Measurements from ENCODE around the gene RASGEF1B. TPM values are rescaled to one million over a fixed set of nuclear protein-coding genes. Genes with fewer than 3 reads are reported as not detected.

Gene RASGEF1B
- total and polyA plus RNA-seq, 9 of the 15 experiments (the other 6 are each of a cell fraction or from before 2014, with no cell fraction given), result 0.04 to 0.57 (median 0.22) TPM

DNA sequence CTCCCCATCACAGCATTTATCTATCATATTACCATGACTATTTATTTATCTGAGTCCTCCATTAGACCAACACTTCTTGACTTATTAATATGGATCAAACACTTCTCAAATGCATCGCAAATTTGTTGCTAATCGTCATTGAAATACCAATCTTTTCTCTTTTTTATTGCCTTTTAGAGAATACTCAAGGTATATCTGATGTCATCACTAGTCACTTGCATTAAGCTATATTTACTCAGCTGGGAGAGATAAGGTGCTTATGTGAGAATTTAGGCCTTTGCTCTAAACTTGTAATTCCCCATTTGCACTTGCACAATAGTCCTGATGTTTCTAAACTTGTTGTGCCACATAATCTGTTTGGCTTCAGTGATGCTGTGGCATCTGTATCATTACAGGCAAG lies 95.0 kb downstream of the RASGEF1B start:
- H3K9me3 ChIP-seq (replicated peaks; ENCODE audit: control insufficient read depth, insufficient read depth, low read depth, low read length), result no peaks in the 10 kb centered on the region
- DNase-seq (ENCODE audit: extremely low read depth in 1 of 4, low spot score in 3 of 4), result no peak
- H3K4me2 ChIP-seq (ENCODE audit: insufficient read depth, low read length), result no peak overlapping the region
- H3K27me3 ChIP-seq (ENCODE audit: control insufficient read depth in 2 of 2, insufficient read depth in 2 of 2, low read length in 2 of 2), result no peaks in the 10 kb centered on the region
- H3K4me3 ChIP-seq, result no peak overlapping the region
- POLR2A ChIA-PET, result no interaction called here
- no peaks in the 10 kb centered on the region for H3K9me1 ChIP-seq (ENCODE audit: control insufficient read depth, insufficient read depth, low read length)
- no peaks in the 10 kb centered on the region for H3K36me3 ChIP-seq (ENCODE audit: control insufficient read depth, insufficient read depth, low read length)
- no peaks in the 10 kb centered on the region for H3K79me2 ChIP-seq (ENCODE audit: control insufficient read depth, insufficient read depth, low read length)
- CTCF ChIA-PET (ENCODE audit: low intra/inter-chr PET ratio), result no interaction called here
- no TSS peak for BruUV-seq (replicated peaks)
- no peak overlapping the region for H3K9ac ChIP-seq (ENCODE audit: insufficient read depth in 1 of 2, low read depth in 2 of 2, low read length in 2 of 2)
- no peak overlapping the region for H3K27ac ChIP-seq (ENCODE audit: extremely low read depth, low read depth, low read length)
- no peaks in the 10 kb centered on the region for H3K4me1 ChIP-seq (replicated peaks in 1 of 2; ENCODE audit: control insufficient read depth in 2 of 2, insufficient read depth in 2 of 2, low read length in 2 of 2)
- no peak for ATAC-seq
- TF ChIP-seq ZNF77 (CRISPR knock-in tag; IDR thresholded peaks at IDR 0.05) (no peak), FOXA3 (CRISPR knock-in tag; conservative IDR thresholded peaks at IDR 0.05 in 1 of 2, IDR thresholded peaks at IDR 0.05 in 1 of 2) (0 out of 4 replicates have a peak, but pooled peaks of 1 of the 2 experiments have one; percentile 21)
- H2AFZ ChIP-seq (ENCODE audit: low read depth, low read length), result no peak overlapping the region
- no peak for FAIRE-seq
- no peaks in the 10 kb centered on the region for H4K20me1 ChIP-seq (replicated peaks; ENCODE audit: control insufficient read depth, insufficient read depth, low read length)
- intact Hi-C loops (cut with micrococcal nuclease) (no loop called here), in situ Hi-C loops (cut with MboI) (no loop called here)
- 0% methylated on average over 2 of the region's 2 CpGs for WGBS (ENCODE audit: insufficient coverage, low coverage, missing lambda C conversion rate)

Measured in K562 (cell line).